BLaER1 (cell line): ENCODE results near the gene GATB.

Source experiments
- H3K27ac ChIP-seq: shearing (Covaris generic); formaldehyde crosslinking; 2 replicates; pipeline ENCODE4 v1.8.1; 2022
- H3K27me3 ChIP-seq: shearing (Covaris generic); formaldehyde crosslinking; 2 replicates; pipeline ENCODE4 v1.8.1; 2022
- H3K36me3 ChIP-seq: shearing (Covaris generic); formaldehyde crosslinking; 2 replicates; pipeline ENCODE4 v1.8.1; 2022
- H3K4me1 ChIP-seq: shearing (Covaris generic); formaldehyde crosslinking; 2 replicates; pipeline ENCODE4 v1.8.1; 2022
- H3K4me2 ChIP-seq: shearing (Covaris generic); formaldehyde crosslinking; 2 replicates; pipeline ENCODE4 v1.8.1; 2022
- H3K4me3 ChIP-seq: shearing (Covaris generic); formaldehyde crosslinking; 2 replicates; pipeline ENCODE4 v1.8.1; 2022
- H3K9ac ChIP-seq: shearing (Covaris generic); formaldehyde crosslinking; 2 replicates; pipeline ENCODE4 v1.8.1; 2022
- H3K9me3 ChIP-seq: shearing (Covaris generic); formaldehyde crosslinking; 2 replicates; pipeline ENCODE4 v1.8.1; 2022
- H4K20me1 ChIP-seq: shearing (Covaris generic); formaldehyde crosslinking; 2 replicates; pipeline ENCODE4 v1.8.1; 2022
- Cebpa-rat ChIP-seq: shearing (Covaris generic); IDR thresholded peaks from 2 replicates; pipeline ENCODE4 v1.8.1; 2022

The GATB gene

GRCh38 chr4:151708100-151708499, 52.7 kb downstream of the GATB start:
- TF ChIP-seq Cebpa-rat, result no peak
- no peak overlapping the region for H3K4me2 ChIP-seq
- H3K9me3 ChIP-seq, result no peaks in the 10 kb centered on the region
- H3K27ac ChIP-seq, result no peak overlapping the region
- H3K4me1 ChIP-seq, result no peaks in the 10 kb centered on the region
- no peaks in the 10 kb centered on the region for H4K20me1 ChIP-seq
- no peaks in the 10 kb centered on the region for H3K27me3 ChIP-seq
- H3K4me3 ChIP-seq, result no peak overlapping the region
- H3K36me3 ChIP-seq, result peaks cover 32% of the 10 kb centered on the region
- no peak overlapping the region for H3K9ac ChIP-seq

GRCh38 chr4:151703401-151703800, 57.4 kb downstream of the GATB start:
- peaks cover 52% of the 10 kb centered on the region for H3K36me3 ChIP-seq
- no peaks in the 10 kb centered on the region for H4K20me1 ChIP-seq
- no peak overlapping the region for H3K4me3 ChIP-seq
- H3K9ac ChIP-seq, result no peak overlapping the region
- no peaks in the 10 kb centered on the region for H3K27me3 ChIP-seq
- H3K9me3 ChIP-seq, result no peaks in the 10 kb centered on the region
- no peak overlapping the region for H3K27ac ChIP-seq
- no peak overlapping the region for H3K4me2 ChIP-seq
- 0 out of 2 replicates have a peak, but pooled peaks cover 4% of the 10 kb centered on the region for H3K4me1 ChIP-seq
- no peak for TF ChIP-seq Cebpa-rat

DNA sequence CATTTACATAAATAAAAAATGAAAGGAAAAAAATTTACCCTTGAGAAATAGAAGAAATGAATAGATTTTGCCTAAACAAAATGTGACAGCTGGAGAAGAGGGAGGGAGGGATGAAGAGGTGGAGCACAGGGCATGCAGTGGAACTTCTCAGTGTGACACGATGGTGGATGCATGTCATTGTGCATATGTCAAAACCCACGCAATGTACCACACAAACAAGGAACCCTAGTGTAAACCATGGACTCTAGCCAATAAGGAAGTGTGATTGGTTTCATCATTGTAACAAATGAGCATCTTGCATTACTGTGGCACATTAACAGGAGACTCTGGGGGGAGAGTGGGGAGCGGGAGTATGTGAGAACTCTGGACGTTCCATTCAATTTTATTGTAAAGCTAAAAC, 58.6 kb downstream of the GATB start:
- Histone ChIP-seq H4K20me1 (no peaks in the 10 kb centered on the region), H3K9me3 (no peaks in the 10 kb centered on the region), H3K4me1 (0 out of 2 replicates have a peak, but pooled peaks cover 4% of the 10 kb centered on the region), H3K36me3 (peaks cover 51% of the 10 kb centered on the region), H3K4me2 (no peak overlapping the region), H3K9ac (no peak overlapping the region), H3K27ac (no peak overlapping the region), H3K27me3 (no peaks in the 10 kb centered on the region), H3K4me3 (no peak overlapping the region)
- TF ChIP-seq Cebpa-rat, result no peak

GRCh38 chr4:151700566-151701316, 60.1 kb downstream of the GATB start:
- H3K4me1 ChIP-seq, result 0 out of 2 replicates have a peak, but pooled peaks cover 4% of the 10 kb centered on the region
- H3K36me3 ChIP-seq, result peaks cover 38% of the 10 kb centered on the region
- H4K20me1 ChIP-seq, result no peaks in the 10 kb centered on the region
- no peaks in the 10 kb centered on the region for H3K9me3 ChIP-seq
- TF ChIP-seq Cebpa-rat, result no peak
- H3K27me3 ChIP-seq, result no peaks in the 10 kb centered on the region
- no peak overlapping the region for H3K4me2 ChIP-seq
- no peak overlapping the region for H3K4me3 ChIP-seq
- no peak overlapping the region for H3K27ac ChIP-seq
- no peak overlapping the region for H3K9ac ChIP-seq

DNA sequence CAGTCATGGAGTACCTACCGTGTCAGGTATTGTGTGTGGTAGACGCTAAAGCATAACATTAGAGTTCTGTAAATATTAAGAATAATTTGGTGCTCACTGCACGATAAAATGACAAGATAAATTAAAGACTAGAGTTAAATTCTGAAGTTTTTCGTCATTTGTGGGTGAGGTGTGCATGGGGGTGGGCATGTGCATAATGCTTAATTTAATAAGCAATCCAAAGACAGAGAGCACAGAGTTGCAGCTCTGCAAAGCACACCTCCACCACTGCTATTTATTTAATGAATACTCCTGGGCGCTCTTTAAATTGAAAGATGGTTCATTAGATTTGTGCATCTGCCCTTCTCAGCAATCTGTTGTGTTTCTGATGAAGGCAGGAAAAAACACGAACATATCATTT, 62.6 kb downstream of the GATB start:
- Histone ChIP-seq H4K20me1 (no peaks in the 10 kb centered on the region), H3K4me3 (no peak overlapping the region), H3K4me1 (0 out of 2 replicates have a peak, but pooled peaks cover 4% of the 10 kb centered on the region), H3K9ac (no peak overlapping the region), H3K4me2 (no peak overlapping the region), H3K27me3 (no peaks in the 10 kb centered on the region), H3K9me3 (no peaks in the 10 kb centered on the region), H3K36me3 (peaks cover 29% of the 10 kb centered on the region), H3K27ac (no peak overlapping the region)
- TF ChIP-seq Cebpa-rat, result no peak

DNA sequence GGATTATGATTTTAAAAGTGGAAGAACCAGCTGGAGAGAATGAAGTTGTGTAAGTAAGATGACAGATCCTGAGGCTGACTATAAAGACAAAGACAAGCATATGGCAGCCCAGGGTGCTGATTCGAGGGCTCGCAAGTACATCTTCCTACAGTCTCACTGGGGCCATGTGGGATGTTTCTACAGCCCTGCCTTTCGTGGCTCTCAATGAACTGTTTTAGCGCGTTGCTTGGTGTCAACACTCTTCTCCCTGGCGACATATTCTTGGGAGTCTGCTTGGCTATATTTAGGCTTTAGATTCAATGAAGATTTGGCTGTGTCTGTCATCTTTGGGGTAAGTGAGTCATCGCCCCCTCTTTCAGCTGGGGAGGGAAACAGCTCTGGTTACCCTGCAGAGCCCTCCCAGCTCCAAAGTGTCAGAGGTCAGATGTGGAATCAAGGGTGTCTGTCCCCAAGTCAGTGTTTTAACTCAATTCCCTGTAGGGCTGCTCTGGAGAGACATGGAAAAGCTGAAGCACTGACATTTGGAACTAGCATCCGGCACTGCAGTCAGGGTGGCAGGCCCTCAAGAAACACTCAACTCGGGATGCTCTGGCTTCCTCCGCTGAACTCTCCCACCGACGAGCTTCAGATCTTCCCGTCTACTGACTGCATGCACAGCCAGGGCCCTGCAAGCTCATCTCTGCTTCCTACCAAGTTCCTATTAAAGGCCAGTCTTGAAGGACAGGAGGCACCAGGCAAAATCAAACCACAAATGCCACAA, 65.7 kb downstream of the GATB start:
- 0 out of 2 replicates have a peak, but pooled peaks cover 7% of the 10 kb centered on the region for H3K36me3 ChIP-seq
- TF ChIP-seq Cebpa-rat, result no peak
- no peak overlapping the region for H3K9ac ChIP-seq
- no peak overlapping the region for H3K4me3 ChIP-seq
- no peaks in the 10 kb centered on the region for H3K9me3 ChIP-seq
- H4K20me1 ChIP-seq, result no peaks in the 10 kb centered on the region
- H3K4me1 ChIP-seq, result peaks cover 8% of the 10 kb centered on the region
- H3K4me2 ChIP-seq, result no peak overlapping the region
- H3K27ac ChIP-seq, result no peak overlapping the region
- H3K27me3 ChIP-seq, result no peaks in the 10 kb centered on the region

- no peaks in the 10 kb centered on the region for H4K20me1 ChIP-seq
- H3K9me3 ChIP-seq, result no peaks in the 10 kb centered on the region
- TF ChIP-seq Cebpa-rat, result no peak
- H3K4me3 ChIP-seq, result no peak overlapping the region
- no peaks in the 10 kb centered on the region for H3K27me3 ChIP-seq
- H3K36me3 ChIP-seq, result 0 out of 2 replicates have a peak, but pooled peaks cover 6% of the 10 kb centered on the region
- H3K9ac ChIP-seq, result no peak overlapping the region
- peaks cover 10% of the 10 kb centered on the region for H3K4me1 ChIP-seq
- no peak overlapping the region for H3K27ac ChIP-seq
- no peak overlapping the region for H3K4me2 ChIP-seq
These were observed 67.8 kb downstream of the GATB start for GRCh38 chr4:151692821-151693673.

- Histone ChIP-seq H3K4me2 (no peak overlapping the region), H3K4me1 (peaks cover 10% of the 10 kb centered on the region), H3K4me3 (no peak overlapping the region), H4K20me1 (no peaks in the 10 kb centered on the region), H3K9ac (no peak overlapping the region), H3K9me3 (no peaks in the 10 kb centered on the region), H3K36me3 (0 out of 2 replicates have a peak, but pooled peaks cover 9% of the 10 kb centered on the region), H3K27ac (no peak overlapping the region), H3K27me3 (no peaks in the 10 kb centered on the region)
- no peak for TF ChIP-seq Cebpa-rat
These were observed 68.4 kb downstream of the GATB start for GRCh38 chr4:151692443-151692782.

DNA sequence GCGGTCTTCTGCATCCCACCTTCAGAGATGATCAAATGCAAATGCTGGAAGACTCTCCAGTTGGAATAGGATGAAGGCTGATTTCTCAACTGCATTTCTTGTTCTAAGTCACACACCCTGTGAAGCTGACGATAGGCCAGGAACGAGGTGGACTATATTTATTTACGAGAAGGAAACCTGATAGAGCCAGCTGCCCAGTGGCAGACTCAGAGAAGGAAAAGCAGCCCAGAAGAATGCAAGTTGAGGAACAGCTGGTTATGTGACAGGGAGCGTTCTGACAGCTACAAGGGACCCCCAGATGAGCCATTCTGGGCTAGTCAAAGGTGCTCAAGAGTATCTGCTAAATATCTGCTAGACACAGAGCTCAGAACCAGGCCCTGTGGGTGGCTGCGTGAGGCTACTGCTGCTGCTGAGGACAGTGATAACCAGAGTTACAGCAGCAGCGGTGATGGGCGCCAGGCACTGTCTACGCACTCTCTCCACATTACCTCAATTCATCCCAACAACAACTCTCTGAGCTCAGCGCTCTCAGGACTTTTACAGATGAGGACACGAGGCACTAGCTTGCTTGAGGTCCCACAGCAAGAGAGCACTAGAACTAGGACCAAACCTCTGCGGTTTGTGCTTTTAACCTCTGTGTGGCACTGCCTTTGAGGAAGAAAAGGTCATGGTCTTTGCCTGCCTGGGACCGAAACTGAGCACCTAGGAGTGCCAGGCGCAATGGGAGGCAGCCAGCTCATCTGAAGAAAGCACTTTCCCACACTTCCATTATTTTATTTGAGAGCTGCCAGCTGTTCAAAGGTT, 69.0 kb downstream of the GATB start:
- H3K9ac ChIP-seq, result no peak overlapping the region
- H3K4me2 ChIP-seq, result no peak overlapping the region
- 0 out of 2 replicates have a peak, but pooled peaks cover 9% of the 10 kb centered on the region for H3K36me3 ChIP-seq
- H3K27ac ChIP-seq, result no peak overlapping the region
- H4K20me1 ChIP-seq, result no peaks in the 10 kb centered on the region
- H3K4me1 ChIP-seq, result peaks cover 10% of the 10 kb centered on the region
- H3K4me3 ChIP-seq, result no peak overlapping the region
- no peak for TF ChIP-seq Cebpa-rat
- no peaks in the 10 kb centered on the region for H3K27me3 ChIP-seq
- H3K9me3 ChIP-seq, result no peaks in the 10 kb centered on the region
